GM21515 (cell line): Measurements from ENCODE around the gene PMM2.
"Not testable (repeated sequence)": the region's sequence is repeated elsewhere in the genome, so short reads cannot be mapped to it uniquely, and the experiment has no call there.

ENCODE experiments used
- ATAC-seq: cut with Tn5 transposase; IDR thresholded peaks from one replicate; pipeline ENCODE4 v1.9.1; 2021; ENCODE audit not compliant: unreplicated experiment

The PMM2 gene

GRCh38 chr16:8816967-8817655 is 19.5 kb downstream of the PMM2 start:
- no peak for ATAC-seq

- peak; percentile 77 for ATAC-seq
These were observed 21.0 kb downstream of the PMM2 start for GRCh38 chr16:8818504-8819270.

- no peak for ATAC-seq
These were observed 21.9 kb downstream of the PMM2 start for GRCh38 chr16:8819411-8820034.

GRCh38 chr16:8822403-8822802 is 24.8 kb downstream of the PMM2 start:
- no peak for ATAC-seq

GRCh38 chr16:8826278-8826879 is 28.7 kb downstream of the PMM2 start:
- no peak for ATAC-seq

DNA sequence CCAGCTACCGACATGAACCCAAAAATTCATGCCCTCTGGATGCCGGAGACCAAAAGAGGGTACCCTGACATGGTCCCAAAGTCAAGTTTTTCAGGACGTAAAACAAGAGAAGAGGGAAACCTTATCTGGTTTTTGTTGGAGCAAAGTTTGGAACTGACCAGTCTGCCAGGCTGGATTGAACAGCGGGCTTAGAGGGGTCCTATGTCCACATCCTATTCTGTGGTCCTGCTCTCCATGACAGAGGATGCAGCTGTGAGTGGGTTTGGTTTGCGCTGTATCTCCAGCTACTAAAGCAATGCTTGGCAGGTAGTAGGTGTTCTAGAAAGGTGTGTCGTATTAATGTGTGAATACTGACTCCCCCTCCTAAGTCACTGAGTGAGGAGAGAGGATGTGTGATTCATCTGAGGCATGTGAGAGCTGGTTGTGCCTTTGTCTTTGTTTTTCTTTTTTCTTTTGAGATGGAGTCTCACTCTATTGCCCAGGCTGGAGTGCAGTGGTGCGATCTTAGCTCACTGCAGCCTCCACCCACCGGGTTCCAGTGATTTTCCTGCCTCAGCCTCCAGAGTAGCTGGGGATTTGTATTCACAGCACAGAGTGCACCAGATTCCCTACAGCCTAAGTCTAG is 31.0 kb downstream of the PMM2 start:
- no peak for ATAC-seq

GRCh38 chr16:8831450-8831849 is 33.8 kb downstream of the PMM2 start:
- no peak for ATAC-seq

- no peak for ATAC-seq
These were observed 34.5 kb downstream of the PMM2 start for GRCh38 chr16:8831871-8832716.

GRCh38 chr16:8832717-8833105 is 35.1 kb downstream of the PMM2 start:
- ATAC-seq = no peak

DNA sequence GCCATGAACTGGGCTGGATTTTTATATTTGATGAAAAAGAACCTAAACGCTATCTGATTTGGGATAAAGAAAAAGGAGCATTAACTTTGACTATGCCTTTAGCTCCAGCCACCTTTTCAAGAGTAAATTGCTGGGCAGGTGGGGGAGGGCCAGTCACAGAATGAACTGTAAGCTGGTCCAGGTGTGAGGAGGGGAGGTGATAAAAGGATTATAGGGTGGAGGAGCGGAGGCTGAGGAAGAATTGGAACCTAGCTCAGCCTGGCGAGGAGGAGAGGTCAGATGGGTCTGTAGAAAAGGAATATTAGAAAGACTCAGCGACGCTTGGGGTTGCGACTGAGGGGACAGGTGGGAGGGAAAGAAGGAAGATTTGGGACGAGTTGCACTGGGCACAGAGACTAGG is 39.2 kb downstream of the PMM2 start:
- not testable (repeated sequence) for ATAC-seq

GRCh38 chr16:8837594-8837993 is 40.0 kb downstream of the PMM2 start:
- ATAC-seq = not testable (repeated sequence)

DNA sequence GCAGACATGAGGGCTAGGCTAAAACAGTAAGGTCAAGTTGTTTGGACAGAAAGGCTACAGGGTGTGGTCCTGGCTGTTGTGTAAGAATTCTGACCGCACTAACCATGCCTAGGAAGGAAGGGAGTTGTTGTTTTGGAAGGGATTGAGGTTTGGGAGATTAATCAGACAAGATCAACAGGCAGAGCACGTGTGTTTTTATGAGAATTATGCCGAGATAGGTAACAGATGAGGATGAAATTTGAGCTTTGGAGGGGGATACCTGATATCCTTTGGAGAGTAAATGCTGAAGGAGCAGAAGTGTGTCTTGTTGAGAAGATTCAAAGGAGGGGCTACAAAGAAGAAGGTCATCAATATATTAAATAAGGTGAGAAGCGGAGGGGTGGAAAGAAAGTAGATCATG is 44.4 kb downstream of the PMM2 start:
- ATAC-seq = not testable (repeated sequence)

- ATAC-seq = not testable (repeated sequence)
These were observed 45.7 kb downstream of the PMM2 start for GRCh38 chr16:8843296-8843695.

DNA sequence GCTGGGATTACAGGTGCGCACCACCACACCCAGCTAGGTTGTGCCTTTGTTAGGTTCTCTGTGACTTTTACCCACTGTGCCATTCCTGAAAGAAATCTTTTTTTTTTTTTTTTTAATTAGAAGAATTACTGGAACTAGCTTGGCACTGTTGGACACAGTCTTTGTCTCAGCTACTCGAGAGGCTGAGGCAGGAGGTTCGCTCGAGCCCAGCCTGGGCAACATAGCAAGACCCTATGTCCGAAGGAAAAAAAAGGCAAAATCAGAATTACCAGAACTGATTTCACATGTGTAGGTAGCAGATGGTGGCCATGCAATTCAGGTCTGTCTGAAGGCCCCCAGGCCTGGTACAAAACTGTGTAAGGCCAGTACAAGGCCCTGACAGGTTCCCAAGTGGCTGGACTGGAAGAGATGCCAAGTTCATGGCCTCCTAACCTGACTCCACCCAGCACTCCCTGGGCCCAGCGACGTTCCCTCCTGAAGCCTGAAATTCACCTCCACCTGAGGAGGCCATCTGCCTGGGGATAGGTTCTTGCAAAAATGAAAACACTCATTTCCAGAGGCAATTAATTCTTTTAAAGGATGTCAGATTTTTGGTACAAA is 48.2 kb downstream of the PMM2 start:
- ATAC-seq = no peak

DNA sequence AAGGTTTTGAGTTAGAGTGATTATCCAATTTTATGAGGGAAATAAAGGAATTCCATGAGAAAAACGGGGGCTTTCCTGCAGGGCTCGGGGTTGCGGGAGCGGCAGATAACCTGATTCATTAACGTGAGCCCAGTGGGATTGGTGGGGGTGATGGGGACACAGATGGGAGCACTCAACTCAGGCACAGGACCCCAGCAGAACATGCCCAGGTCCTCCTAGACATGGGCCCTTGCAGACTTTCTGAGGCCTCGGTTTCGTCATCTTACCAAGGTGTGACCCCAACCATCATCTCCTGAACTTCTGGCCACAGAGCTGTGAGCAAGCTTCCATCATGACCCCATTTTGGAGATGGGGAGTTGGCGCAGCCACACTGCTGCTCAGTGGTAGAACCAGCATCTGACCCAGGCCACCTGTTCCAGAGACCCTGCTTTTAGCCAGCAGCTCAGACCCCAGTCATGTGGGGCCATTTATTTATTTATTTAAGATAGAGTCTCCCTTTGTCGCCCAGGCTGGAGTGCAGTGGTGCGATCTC is 48.8 kb downstream of the PMM2 start:
- ATAC-seq = no peak

DNA sequence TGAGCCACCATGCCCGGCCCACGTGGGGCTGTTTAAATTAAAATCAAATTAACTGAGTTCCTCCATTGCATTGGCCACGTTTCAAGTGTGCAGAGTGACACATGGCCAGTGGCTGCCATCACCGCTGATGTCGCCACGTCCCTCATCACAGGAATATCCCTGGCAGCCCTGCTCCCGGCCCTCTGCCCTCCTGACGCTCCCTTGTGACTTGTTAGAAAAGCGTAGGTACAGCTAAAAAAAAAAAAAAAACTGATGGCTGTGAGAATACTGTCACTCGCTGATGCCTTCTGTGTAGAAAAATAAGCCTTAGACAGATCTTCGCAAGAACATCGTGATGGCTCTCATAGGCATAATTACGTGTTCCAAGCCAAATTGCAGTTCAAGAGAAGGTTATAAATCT is 49.5 kb downstream of the PMM2 start:
- no peak for ATAC-seq

DNA sequence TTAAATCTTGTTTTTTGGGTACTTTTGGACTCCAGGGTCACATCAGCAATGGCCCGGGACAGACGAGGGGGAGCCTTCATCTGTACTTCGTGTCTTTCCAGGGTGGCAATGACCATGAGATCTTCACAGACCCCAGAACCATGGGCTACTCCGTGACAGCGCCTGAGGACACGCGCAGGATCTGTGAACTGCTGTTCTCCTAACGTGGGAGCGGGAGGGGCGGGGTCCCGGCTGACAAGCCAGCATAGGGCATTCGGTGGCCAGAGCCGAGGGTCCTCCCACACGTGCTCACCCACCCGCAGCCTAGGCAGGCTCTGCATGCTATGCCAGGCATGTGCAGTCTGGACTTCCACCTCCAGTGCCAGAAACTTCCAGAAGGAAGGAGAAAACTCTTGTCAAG is 50.0 kb downstream of the PMM2 start:
- no peak for ATAC-seq

- ATAC-seq = no peak
These were observed 50.7 kb downstream of the PMM2 start for GRCh38 chr16:8848231-8848938.

DNA sequence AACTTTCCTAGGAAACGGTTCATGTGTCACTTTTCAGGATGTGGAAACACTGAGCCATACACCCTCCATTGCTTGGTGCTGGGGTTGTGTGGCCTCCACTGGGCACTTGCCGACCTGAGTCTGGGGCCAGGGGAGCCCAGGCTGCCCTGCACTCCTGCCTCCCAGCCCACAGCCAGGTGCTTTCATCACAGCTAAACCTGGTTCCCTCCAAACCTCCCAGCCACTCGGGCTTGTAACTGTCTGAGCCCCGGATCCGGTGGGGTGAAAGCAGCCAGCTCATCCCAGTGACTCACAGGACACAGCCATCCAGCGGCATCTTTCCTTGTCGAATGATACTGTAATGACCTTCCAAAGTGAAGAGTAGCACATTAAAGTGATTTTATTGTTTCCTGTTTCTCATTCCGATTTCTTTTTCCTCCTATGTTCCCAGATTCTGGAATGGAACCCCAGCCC is 51.3 kb downstream of the PMM2 start:
- ATAC-seq = no peak
